Measurements from ENCODE around the gene FA2H.

GRCh38 chr16:74793571-74793970, 19.0 kb upstream of the FA2H start:
- TF ChIP-seq POLR2AphosphoS5 (IDR thresholded peaks at IDR 0.05; ENCODE audit: low read depth) = no peak
- TF ChIP-seq, protein P1, sequence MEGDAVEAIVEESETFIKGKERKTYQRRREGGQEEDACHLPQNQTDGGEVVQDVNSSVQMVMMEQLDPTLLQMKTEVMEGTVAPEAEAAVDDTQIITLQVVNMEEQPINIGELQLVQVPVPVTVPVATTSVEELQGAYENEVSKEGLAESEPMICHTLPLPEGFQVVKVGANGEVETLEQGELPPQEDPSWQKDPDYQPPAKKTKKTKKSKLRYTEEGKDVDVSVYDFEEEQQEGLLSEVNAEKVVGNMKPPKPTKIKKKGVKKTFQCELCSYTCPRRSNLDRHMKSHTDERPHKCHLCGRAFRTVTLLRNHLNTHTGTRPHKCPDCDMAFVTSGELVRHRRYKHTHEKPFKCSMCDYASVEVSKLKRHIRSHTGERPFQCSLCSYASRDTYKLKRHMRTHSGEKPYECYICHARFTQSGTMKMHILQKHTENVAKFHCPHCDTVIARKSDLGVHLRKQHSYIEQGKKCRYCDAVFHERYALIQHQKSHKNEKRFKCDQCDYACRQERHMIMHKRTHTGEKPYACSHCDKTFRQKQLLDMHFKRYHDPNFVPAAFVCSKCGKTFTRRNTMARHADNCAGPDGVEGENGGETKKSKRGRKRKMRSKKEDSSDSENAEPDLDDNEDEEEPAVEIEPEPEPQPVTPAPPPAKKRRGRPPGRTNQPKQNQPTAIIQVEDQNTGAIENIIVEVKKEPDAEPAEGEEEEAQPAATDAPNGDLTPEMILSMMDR (IDR thresholded peaks at IDR 0.05; ENCODE audit: insufficient read depth, low read length) = no peak
- TF ChIP-seq, protein P2, sequence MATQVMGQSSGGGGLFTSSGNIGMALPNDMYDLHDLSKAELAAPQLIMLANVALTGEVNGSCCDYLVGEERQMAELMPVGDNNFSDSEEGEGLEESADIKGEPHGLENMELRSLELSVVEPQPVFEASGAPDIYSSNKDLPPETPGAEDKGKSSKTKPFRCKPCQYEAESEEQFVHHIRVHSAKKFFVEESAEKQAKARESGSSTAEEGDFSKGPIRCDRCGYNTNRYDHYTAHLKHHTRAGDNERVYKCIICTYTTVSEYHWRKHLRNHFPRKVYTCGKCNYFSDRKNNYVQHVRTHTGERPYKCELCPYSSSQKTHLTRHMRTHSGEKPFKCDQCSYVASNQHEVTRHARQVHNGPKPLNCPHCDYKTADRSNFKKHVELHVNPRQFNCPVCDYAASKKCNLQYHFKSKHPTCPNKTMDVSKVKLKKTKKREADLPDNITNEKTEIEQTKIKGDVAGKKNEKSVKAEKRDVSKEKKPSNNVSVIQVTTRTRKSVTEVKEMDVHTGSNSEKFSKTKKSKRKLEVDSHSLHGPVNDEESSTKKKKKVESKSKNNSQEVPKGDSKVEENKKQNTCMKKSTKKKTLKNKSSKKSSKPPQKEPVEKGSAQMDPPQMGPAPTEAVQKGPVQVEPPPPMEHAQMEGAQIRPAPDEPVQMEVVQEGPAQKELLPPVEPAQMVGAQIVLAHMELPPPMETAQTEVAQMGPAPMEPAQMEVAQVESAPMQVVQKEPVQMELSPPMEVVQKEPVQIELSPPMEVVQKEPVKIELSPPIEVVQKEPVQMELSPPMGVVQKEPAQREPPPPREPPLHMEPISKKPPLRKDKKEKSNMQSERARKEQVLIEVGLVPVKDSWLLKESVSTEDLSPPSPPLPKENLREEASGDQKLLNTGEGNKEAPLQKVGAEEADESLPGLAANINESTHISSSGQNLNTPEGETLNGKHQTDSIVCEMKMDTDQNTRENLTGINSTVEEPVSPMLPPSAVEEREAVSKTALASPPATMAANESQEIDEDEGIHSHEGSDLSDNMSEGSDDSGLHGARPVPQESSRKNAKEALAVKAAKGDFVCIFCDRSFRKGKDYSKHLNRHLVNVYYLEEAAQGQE (IDR thresholded peaks at IDR 0.05; ENCODE audit: insufficient replicate concordance, low read depth) = no peak

Data from HL-60 (cell line).